Fibroblast of mammary gland (primary cell): Measurements from ENCODE around the gene CSNK2A1.
A peak's percentile ranks its signal among the peaks of the same experiment; 100 is the strongest.

Experiments used
- DNase-seq: peaks from one replicate; pipeline ENCODE4 v3.0.0-alpha.2; 2010; ENCODE audit warnings: low read depth
- H3K4me3 ChIP-seq: 2 replicates; pipeline ENCODE4 v1.5.1; 2011; ENCODE audit warnings: low read depth, mild to moderate bottlenecking, low read length, moderate library complexity; ENCODE audit not compliant: control insufficient read depth
- TF ChIP-seq, protein P1 (sequence below): conservative IDR thresholded peaks from 2 replicates; pipeline ENCODE4 v1.5.1; 2011; ENCODE audit warnings: low read depth, low read length, inconsistent platforms; ENCODE audit not compliant: control insufficient read depth, insufficient read depth

CSNK2A1 gene

DNA sequence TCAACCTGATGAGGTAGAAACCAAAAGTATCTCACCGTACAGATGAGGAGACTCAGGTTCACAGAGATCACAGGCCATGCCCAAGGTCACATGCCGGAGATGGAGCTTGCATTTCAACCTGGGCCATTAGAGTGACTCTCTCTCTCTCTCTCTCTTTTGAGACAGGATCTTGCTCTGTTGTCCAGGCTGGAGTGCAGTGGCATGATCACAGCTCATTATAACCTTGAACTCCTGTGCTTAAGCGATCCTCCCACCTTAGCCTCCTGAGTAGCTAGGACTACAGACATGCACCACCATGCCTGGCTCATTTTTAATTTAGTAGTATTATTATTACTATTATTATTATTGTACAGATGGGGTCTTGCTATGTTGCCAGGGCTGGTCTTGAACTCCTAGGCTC is 2.8 kb upstream of the CSNK2A1 start:
- TF ChIP-seq, protein P1, sequence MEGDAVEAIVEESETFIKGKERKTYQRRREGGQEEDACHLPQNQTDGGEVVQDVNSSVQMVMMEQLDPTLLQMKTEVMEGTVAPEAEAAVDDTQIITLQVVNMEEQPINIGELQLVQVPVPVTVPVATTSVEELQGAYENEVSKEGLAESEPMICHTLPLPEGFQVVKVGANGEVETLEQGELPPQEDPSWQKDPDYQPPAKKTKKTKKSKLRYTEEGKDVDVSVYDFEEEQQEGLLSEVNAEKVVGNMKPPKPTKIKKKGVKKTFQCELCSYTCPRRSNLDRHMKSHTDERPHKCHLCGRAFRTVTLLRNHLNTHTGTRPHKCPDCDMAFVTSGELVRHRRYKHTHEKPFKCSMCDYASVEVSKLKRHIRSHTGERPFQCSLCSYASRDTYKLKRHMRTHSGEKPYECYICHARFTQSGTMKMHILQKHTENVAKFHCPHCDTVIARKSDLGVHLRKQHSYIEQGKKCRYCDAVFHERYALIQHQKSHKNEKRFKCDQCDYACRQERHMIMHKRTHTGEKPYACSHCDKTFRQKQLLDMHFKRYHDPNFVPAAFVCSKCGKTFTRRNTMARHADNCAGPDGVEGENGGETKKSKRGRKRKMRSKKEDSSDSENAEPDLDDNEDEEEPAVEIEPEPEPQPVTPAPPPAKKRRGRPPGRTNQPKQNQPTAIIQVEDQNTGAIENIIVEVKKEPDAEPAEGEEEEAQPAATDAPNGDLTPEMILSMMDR = no peak
- H3K4me3 ChIP-seq = no peak overlapping the region
- no peak for DNase-seq

DNA sequence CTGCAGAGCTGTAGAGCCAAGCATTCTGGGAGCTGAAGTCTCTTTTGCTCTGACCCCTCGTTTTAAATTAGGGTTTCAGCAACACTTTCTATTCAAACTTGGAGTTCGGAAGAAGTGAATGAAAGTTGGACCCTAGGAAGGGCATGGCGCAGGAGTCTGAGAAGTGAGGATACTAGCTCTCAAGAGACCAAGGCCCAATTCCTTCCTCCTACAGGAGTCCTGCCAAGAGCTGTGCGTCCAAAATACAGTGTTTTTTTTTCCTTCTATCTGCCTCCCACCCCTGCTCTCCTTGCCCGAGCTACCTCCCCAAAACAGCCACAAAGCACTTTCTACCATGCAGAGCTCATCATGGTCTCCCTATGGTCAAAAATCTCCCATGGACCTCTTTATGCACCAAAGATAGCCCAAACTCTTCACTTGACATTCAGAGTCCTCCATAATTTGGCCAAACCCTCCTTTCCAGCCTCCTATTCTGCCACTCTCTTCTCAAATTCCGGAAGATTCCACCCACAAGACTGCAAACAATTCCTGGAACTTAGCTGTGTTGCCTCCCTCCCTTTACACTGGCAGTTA is 649 bp upstream of the CSNK2A1 start:
- DNase-seq = no peak
- TF ChIP-seq, protein P1 = no peak
- peak overlapping the region; percentile 90 for H3K4me3 ChIP-seq

DNA sequence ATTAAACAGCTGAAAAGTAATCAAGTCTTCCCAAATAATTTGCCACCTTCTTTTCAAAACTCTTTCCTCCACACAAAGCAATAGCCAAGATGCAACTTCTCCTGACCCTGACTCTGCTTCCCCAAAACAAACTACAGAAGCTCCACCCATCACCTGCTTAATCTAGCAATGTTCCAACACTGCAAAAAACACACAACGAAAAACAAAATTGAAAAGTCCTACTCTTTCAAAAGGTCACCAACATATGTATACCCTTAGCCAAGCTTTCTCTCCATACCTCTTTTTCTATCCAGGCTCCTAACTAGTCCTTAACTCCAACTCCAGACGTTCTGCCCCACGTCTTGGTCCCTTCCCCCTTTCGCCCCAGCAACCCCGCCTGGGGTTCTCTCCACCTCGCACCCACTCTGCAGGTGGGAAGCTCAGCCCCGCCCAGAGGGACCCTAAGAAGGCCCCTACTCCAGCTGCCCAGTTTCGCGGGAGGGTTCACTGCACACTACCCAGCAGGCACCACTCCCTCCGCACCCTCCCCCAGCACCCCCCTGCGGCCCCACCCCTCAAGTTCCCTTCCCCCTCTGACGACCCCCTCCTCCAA is 717 bp downstream of the CSNK2A1 start:
- DNase-seq = no peak
- TF ChIP-seq, protein P1 = no peak
- peak overlapping the region; percentile 90 for H3K4me3 ChIP-seq

DNA sequence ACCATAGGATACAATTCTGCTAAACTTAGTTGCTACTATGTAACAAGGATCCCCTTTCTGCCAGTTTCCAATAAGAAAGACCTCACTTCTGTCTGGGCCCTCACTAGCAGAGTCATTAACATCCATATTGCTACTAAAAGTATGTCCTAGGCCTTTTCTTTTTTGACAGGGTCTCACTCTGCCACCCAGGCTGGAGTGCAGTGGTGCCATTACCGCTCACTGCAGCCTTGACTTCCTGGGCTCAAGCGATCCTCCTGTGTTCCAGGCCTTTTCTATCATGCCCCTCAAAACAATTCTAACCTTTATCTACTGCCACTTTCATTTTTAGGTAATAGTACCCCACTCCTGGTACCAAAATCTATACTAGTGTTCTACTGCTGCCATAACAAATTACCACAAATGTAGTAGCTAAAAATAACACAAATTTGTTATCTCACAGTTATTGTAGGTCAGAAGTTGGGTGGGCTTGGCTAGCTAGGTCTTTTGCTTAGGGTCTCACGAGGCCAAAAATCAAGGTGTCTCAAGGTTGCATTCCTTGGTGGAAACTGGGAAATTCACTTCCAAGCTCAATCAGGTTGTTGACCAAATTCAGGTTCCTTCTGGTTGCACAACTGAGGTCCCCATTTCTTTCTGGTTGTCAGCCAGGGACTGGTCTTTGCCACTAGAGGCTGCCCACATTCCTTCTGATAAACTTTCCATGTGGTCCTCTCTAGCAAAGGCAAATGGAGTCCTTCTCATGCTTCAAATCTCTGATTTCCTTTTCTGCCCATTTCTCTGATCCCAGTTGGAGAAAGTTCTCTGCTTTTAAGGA is 3.0 kb downstream of the CSNK2A1 start:
- no peak for DNase-seq
- H3K4me3 ChIP-seq = no peak overlapping the region
- TF ChIP-seq, protein P1 = no peak

DNA sequence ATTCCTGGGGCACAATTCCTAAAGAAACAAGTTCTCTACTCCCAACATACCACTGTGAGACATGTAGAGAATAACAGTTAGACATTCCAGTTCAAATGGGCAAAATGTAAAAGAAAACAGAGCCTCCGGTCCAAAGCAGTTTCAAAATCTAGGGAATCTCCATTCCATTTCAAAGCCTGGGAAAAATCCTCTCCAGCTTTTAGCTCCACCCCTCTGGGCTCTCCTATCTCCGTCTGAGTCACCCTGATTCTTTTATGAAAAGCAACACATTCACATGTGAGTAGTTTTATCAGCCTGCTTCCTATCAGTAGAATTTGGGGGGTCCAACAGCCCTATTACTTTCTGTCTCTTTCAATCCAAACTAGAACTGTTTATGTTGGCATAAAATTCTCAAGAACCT is 3.7 kb downstream of the CSNK2A1 start:
- DNase-seq = peak; percentile 70
- TF ChIP-seq, protein P1 = no peak
- no peak overlapping the region for H3K4me3 ChIP-seq

DNA sequence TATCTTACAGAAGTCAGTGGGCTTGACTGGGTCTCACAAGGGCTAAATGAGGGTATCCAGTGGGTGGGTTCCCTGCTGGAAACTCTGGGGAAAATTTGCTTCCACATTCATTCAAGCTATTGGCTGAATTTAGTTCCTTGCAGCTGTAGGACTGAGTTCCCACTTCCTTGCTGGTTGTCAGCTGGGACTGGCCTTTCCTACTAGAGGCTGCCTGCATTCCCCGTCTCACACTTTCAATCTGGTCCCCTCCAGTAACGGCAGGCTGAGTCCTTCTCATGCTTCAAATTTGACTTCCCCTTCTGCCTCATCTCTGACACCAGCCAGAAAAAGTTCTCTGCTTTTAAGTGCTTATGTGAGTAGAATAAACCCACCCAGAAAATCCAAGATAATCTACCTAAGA is 4.4 kb downstream of the CSNK2A1 start:
- TF ChIP-seq, protein P1 = no peak
- DNase-seq = no peak

DNA sequence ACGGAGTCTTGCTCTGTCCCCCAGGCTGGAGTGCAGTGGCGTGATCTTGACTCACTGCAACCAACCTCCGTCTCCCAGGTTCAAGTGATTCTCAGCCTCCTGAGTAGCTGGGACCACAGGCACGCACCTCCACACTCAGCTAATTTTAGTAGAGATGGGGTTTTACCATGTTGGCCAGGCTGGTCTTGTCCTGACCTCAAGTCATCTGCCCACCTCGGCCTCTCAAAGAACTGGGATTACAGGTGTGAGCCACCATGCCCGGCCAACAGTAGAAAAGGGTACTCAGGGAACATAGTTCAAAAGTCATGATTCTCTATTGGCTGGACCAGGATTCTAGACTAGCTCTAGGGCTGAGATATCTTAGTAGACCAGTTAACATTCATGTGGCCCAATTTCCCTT is 5.6 kb downstream of the CSNK2A1 start:
- H3K4me3 ChIP-seq = no peak overlapping the region
- no peak for DNase-seq
- TF ChIP-seq, protein P1 = no peak

More for the DNA sequence above, 4.4 kb downstream of the CSNK2A1 start:
- H3K4me3 ChIP-seq = no peak overlapping the region
